DOHH2 (cell line): ENCODE measurements around the gene CEACAM6.

ENCODE experiments used
- EZH2phosphoT487 ChIP-seq: fragments of 200-600 bp; sonication (generic); IDR thresholded peaks from 2 replicates; pipeline ENCODE4 v1.6.1; 2017; ENCODE audit warnings: borderline replicate concordance, mild to moderate bottlenecking, antibody characterized with exemption, low read length, moderate library complexity, mixed read lengths
- TF ChIP-seq, protein P1 (sequence below): fragments of 200-600 bp; sonication (generic); IDR thresholded peaks from one replicate; pipeline ENCODE4 v1.5.1; 2014; ENCODE audit warnings: antibody characterized with exemption, mild to moderate bottlenecking, low read depth, low read length; ENCODE audit not compliant: poor library complexity, severe bottlenecking

DNA sequence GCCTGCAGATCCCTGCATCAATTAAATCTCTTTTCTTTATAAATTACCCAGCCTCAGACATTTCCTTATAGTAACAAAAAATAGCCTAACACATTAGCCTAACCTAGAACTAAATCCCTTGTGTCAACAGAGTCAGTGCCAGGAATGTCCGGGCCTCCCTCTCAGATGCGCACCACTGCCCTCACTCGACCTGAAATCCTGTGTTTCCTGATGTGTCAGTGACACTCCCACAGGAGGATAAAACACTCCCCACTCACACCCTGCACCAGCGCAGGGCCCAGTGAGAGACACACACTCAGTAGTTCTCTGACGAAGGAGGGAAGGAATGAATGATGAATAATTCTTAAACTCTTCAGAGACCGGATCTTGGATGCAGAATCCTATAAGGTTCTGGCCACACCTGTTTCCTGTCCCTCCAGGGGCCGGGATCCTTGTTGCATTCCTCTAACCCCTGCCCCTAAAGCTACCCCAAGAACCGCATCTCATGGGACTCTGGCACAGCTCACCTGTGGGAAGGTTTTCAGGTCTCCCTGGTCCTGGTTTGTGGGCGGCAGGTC is 44.2 kb downstream of the CEACAM6 start:
- TF ChIP-seq, protein P1, sequence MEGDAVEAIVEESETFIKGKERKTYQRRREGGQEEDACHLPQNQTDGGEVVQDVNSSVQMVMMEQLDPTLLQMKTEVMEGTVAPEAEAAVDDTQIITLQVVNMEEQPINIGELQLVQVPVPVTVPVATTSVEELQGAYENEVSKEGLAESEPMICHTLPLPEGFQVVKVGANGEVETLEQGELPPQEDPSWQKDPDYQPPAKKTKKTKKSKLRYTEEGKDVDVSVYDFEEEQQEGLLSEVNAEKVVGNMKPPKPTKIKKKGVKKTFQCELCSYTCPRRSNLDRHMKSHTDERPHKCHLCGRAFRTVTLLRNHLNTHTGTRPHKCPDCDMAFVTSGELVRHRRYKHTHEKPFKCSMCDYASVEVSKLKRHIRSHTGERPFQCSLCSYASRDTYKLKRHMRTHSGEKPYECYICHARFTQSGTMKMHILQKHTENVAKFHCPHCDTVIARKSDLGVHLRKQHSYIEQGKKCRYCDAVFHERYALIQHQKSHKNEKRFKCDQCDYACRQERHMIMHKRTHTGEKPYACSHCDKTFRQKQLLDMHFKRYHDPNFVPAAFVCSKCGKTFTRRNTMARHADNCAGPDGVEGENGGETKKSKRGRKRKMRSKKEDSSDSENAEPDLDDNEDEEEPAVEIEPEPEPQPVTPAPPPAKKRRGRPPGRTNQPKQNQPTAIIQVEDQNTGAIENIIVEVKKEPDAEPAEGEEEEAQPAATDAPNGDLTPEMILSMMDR, result no peak
- TF ChIP-seq EZH2phosphoT487, result no peak
